A204.1 (cell line): ENCODE data around the gene MIEF2.

Experiments
- FAIRE-seq: peaks from 2 replicates; lab custom pipeline; 2012; peaks lifted over from hg19 to GRCh38; lab: Jason Lieb, UNC

Gene MIEF2

GRCh38 chr17:18235743-18236256 is 24.7 kb upstream of the MIEF2 start:
- no peak for FAIRE-seq

- no peak for FAIRE-seq
Measured at GRCh38 chr17:18236494-18236893, 24.0 kb upstream of the MIEF2 start.

- FAIRE-seq = no peak
Measured at GRCh38 chr17:18237461-18237860, 23.0 kb upstream of the MIEF2 start.

- no peak for FAIRE-seq
Measured at GRCh38 chr17:18238299-18238698, 22.2 kb upstream of the MIEF2 start.

GRCh38 chr17:18240449-18240848 is 20.0 kb upstream of the MIEF2 start:
- no peak for FAIRE-seq

- FAIRE-seq = no peak
Measured at GRCh38 chr17:18241229-18241871, 19.1 kb upstream of the MIEF2 start.

- no peak for FAIRE-seq
Measured at GRCh38 chr17:18245038-18245776, 15.3 kb upstream of the MIEF2 start.

GRCh38 chr17:18246109-18246725 is 14.2 kb upstream of the MIEF2 start:
- FAIRE-seq = no peak

GRCh38 chr17:18246880-18247612 is 13.4 kb upstream of the MIEF2 start:
- no peak for FAIRE-seq

- no peak for FAIRE-seq
Measured at GRCh38 chr17:18247613-18248001, 12.9 kb upstream of the MIEF2 start.

GRCh38 chr17:18248300-18248731 is 12.1 kb upstream of the MIEF2 start:
- FAIRE-seq = no peak

GRCh38 chr17:18248811-18249210 is 11.7 kb upstream of the MIEF2 start:
- FAIRE-seq = no peak

- FAIRE-seq = no peak
Measured at GRCh38 chr17:18250259-18250658, 10.2 kb upstream of the MIEF2 start.

- no peak for FAIRE-seq
Measured at GRCh38 chr17:18250708-18251107, 9.8 kb upstream of the MIEF2 start.

- FAIRE-seq = no peak
Measured at GRCh38 chr17:18251204-18251603, 9.3 kb upstream of the MIEF2 start.

- FAIRE-seq = no peak
Measured at GRCh38 chr17:18252160-18252559, 8.3 kb upstream of the MIEF2 start.

- FAIRE-seq = no peak
Measured at GRCh38 chr17:18253187-18253884, 7.1 kb upstream of the MIEF2 start.

- no peak for FAIRE-seq
Measured at GRCh38 chr17:18253947-18254821, 6.3 kb upstream of the MIEF2 start.

- no peak for FAIRE-seq
Measured at GRCh38 chr17:18254888-18255649, 5.4 kb upstream of the MIEF2 start.

GRCh38 chr17:18256351-18256750 is 4.1 kb upstream of the MIEF2 start:
- no peak for FAIRE-seq
